Choroid plexus epithelial cell (primary cell): Measurements from ENCODE around the gene HMG20A.

Experiments
- DNase-seq: peaks from one replicate; pipeline ENCODE4 v3.0.0-alpha.2; 2010; ENCODE audit warnings: low read depth
- H3K4me3 ChIP-seq: 2 replicates; pipeline ENCODE4 v1.5.1; 2011; ENCODE audit warnings: low read depth, mild to moderate bottlenecking, control low read depth, low read length, moderate library complexity
- CTCF ChIP-seq: conservative IDR thresholded peaks from 2 replicates; pipeline ENCODE4 v1.5.1; 2011; ENCODE audit warnings: low read depth, mild to moderate bottlenecking, control low read depth, inconsistent platforms, low read length, moderate library complexity

The HMG20A gene

GRCh38 chr15:77508541-77509243 is 88.0 kb downstream of the HMG20A start:
- H3K4me3 ChIP-seq: no peak overlapping the region
- TF ChIP-seq CTCF: no peak
- peak; percentile 63 for DNase-seq

- H3K4me3 ChIP-seq: no peak overlapping the region
- DNase-seq: no peak
- TF ChIP-seq CTCF: no peak
These were observed 89.7 kb downstream of the HMG20A start for GRCh38 chr15:77510066-77511057.

- DNase-seq: no peak
- H3K4me3 ChIP-seq: no peak overlapping the region
- TF ChIP-seq CTCF: no peak
These were observed 91.2 kb downstream of the HMG20A start for GRCh38 chr15:77511869-77512268.

GRCh38 chr15:77513226-77513625 is 92.5 kb downstream of the HMG20A start:
- no peak overlapping the region for H3K4me3 ChIP-seq
- DNase-seq: no peak
- no peak for TF ChIP-seq CTCF

- H3K4me3 ChIP-seq: no peak overlapping the region
- no peak for DNase-seq
- no peak for TF ChIP-seq CTCF
These were observed 94.1 kb downstream of the HMG20A start for GRCh38 chr15:77514641-77515402.

- TF ChIP-seq CTCF: no peak
- no peak overlapping the region for H3K4me3 ChIP-seq
- DNase-seq: no peak
These were observed 94.9 kb downstream of the HMG20A start for GRCh38 chr15:77515613-77516012.
